ENCODE measurements around the gene MCUR1. TPM values are rescaled to one million over a fixed set of nuclear protein-coding genes. Genes with fewer than 3 reads are reported as not detected.
A peak's percentile ranks its signal among the peaks of the same experiment; 100 is the strongest.

Gene MCUR1
- total and polyA plus RNA-seq, 2 of the 13 experiments (the other 11 are each of a cell fraction or from before 2014, with no cell fraction given), result 8.0 to 29.6 TPM

DNA sequence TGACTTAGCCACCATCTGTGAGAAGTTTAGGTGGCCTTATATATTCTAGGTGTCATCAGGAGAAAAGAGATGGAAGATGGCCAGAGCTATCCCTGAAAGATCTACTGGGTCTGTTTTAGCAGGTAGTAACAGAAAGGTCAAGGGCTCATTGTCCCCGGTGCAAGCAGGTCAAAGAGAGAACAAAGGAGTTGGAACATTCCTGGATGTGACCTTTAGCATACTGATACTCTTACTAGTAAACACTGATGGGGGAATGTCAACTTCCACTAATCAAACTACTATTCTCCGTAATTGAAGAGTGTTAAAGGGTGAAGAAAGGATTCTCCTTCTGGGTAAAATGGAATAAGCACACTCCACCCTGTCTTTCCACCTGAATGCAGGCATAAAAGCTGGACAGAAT lies 4.0 kb upstream of the MCUR1 start (continued):
- TF ChIP-seq, protein P1, sequence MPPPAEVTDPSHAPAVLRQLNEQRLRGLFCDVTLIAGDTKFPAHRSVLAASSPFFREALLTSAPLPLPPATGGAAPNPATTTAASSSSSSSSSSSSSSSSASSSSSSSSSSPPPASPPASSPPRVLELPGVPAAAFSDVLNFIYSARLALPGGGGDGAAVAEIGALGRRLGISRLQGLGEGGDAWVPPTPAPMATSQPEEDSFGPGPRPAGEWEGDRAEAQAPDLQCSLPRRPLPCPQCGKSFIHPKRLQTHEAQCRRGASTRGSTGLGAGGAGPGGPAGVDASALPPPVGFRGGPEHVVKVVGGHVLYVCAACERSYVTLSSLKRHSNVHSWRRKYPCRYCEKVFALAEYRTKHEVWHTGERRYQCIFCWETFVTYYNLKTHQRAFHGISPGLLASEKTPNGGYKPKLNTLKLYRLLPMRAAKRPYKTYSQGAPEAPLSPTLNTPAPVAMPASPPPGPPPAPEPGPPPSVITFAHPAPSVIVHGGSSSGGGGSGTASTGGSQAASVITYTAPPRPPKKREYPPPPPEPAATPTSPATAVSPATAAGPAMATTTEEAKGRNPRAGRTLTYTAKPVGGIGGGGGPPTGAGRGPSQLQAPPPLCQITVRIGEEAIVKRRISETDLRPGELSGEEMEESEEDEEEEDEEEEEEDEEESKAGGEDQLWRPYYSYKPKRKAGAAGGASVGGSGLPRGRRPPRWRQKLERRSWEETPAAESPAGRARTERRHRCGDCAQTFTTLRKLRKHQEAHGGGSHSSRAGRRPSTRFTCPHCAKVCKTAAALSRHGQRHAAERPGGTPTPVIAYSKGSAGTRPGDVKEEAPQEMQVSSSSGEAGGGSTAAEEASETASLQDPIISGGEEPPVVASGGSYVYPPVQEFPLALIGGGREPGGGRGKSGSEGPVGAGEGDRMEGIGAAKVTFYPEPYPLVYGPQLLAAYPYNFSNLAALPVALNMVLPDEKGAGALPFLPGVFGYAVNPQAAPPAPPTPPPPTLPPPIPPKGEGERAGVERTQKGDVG (CRISPR knock-in tag; IDR thresholded peaks at IDR 0.05; ENCODE audit: borderline replicate concordance), result no peak
- TF ChIP-seq SMAD3 (CRISPR knock-in tag; IDR thresholded peaks at IDR 0.05), result no peak
- TF ChIP-seq, protein P2, sequence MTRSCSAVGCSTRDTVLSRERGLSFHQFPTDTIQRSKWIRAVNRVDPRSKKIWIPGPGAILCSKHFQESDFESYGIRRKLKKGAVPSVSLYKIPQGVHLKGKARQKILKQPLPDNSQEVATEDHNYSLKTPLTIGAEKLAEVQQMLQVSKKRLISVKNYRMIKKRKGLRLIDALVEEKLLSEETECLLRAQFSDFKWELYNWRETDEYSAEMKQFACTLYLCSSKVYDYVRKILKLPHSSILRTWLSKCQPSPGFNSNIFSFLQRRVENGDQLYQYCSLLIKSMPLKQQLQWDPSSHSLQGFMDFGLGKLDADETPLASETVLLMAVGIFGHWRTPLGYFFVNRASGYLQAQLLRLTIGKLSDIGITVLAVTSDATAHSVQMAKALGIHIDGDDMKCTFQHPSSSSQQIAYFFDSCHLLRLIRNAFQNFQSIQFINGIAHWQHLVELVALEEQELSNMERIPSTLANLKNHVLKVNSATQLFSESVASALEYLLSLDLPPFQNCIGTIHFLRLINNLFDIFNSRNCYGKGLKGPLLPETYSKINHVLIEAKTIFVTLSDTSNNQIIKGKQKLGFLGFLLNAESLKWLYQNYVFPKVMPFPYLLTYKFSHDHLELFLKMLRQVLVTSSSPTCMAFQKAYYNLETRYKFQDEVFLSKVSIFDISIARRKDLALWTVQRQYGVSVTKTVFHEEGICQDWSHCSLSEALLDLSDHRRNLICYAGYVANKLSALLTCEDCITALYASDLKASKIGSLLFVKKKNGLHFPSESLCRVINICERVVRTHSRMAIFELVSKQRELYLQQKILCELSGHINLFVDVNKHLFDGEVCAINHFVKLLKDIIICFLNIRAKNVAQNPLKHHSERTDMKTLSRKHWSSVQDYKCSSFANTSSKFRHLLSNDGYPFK (CRISPR knock-in tag; IDR thresholded peaks at IDR 0.05; ENCODE audit: borderline replicate concordance), result no peak
- TF ChIP-seq ZNF543 (CRISPR knock-in tag; IDR thresholded peaks at IDR 0.05), result no peak
- TF ChIP-seq ZNF10 (CRISPR knock-in tag; IDR thresholded peaks at IDR 0.05; ENCODE audit: borderline replicate concordance, low read depth), result no peak
- TF ChIP-seq, protein P3, sequence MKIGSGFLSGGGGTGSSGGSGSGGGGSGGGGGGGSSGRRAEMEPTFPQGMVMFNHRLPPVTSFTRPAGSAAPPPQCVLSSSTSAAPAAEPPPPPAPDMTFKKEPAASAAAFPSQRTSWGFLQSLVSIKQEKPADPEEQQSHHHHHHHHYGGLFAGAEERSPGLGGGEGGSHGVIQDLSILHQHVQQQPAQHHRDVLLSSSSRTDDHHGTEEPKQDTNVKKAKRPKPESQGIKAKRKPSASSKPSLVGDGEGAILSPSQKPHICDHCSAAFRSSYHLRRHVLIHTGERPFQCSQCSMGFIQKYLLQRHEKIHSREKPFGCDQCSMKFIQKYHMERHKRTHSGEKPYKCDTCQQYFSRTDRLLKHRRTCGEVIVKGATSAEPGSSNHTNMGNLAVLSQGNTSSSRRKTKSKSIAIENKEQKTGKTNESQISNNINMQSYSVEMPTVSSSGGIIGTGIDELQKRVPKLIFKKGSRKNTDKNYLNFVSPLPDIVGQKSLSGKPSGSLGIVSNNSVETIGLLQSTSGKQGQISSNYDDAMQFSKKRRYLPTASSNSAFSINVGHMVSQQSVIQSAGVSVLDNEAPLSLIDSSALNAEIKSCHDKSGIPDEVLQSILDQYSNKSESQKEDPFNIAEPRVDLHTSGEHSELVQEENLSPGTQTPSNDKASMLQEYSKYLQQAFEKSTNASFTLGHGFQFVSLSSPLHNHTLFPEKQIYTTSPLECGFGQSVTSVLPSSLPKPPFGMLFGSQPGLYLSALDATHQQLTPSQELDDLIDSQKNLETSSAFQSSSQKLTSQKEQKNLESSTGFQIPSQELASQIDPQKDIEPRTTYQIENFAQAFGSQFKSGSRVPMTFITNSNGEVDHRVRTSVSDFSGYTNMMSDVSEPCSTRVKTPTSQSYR (CRISPR knock-in tag; IDR thresholded peaks at IDR 0.05; ENCODE audit: borderline replicate concordance), result peak; percentile 7; the same call in 1 of the 2 replicates
- no peak for TF ChIP-seq ZMAT3 (CRISPR knock-in tag; conservative IDR thresholded peaks at IDR 0.05)
- TF ChIP-seq KDM1A (CRISPR knock-in tag; IDR thresholded peaks at IDR 0.05), result peak; percentile 89; the same call in 1 of the 2 replicates
- no peak for TF ChIP-seq NKX3-1 (CRISPR knock-in tag; IDR thresholded peaks at IDR 0.05)
- TF ChIP-seq GTF2F1 (IDR thresholded peaks at IDR 0.05; ENCODE audit: low read length), result no peak
- TF ChIP-seq GLI4 (CRISPR knock-in tag; IDR thresholded peaks at IDR 0.05; ENCODE audit: borderline replicate concordance), result no peak
- TF ChIP-seq NAIF1 (CRISPR knock-in tag; IDR thresholded peaks at IDR 0.05; ENCODE audit: borderline replicate concordance), result no peak
- TF ChIP-seq SETDB1 (CRISPR knock-in tag; IDR thresholded peaks at IDR 0.05; ENCODE audit: borderline replicate concordance), result no peak
- TF ChIP-seq ATRX (CRISPR knock-in tag; IDR thresholded peaks at IDR 0.05; ENCODE audit: borderline replicate concordance), result no peak
- no peak for TF ChIP-seq ZNF24 (IDR thresholded peaks at IDR 0.05)
- TF ChIP-seq ZNF614 (CRISPR knock-in tag; IDR thresholded peaks at IDR 0.05; ENCODE audit: borderline replicate concordance), result no peak
- TF ChIP-seq, protein P4, sequence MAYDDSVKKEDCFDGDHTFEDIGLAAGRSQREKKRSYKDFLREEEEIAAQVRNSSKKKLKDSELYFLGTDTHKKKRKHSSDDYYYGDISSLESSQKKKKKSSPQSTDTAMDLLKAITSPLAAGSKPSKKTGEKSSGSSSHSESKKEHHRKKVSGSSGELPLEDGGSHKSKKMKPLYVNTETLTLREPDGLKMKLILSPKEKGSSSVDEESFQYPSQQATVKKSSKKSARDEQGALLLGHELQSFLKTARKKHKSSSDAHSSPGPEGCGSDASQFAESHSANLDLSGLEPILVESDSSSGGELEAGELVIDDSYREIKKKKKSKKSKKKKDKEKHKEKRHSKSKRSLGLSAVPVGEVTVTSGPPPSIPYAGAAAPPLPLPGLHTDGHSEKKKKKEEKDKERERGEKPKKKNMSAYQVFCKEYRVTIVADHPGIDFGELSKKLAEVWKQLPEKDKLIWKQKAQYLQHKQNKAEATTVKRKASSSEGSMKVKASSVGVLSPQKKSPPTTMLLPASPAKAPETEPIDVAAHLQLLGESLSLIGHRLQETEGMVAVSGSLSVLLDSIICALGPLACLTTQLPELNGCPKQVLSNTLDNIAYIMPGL (CRISPR knock-in tag; IDR thresholded peaks at IDR 0.05; ENCODE audit: borderline replicate concordance in 1 of 2, low read depth in 1 of 2), result no peak
- TF ChIP-seq ZNF746 (CRISPR knock-in tag; IDR thresholded peaks at IDR 0.05), result no peak
- no peak for TF ChIP-seq AGO1 (IDR thresholded peaks at IDR 0.05; ENCODE audit: low read depth, low read length, poor library complexity, severe bottlenecking)

All from HepG2 (cell line).